Measurements from ENCODE around the gene ZNF622. TPM values are rescaled to one million over a fixed set of nuclear protein-coding genes. Genes with fewer than 3 reads are reported as not detected.

ZNF622 gene
- total RNA-seq, 1 experiment from 2014 or later = 25.2 TPM

GRCh38 chr5:16493261-16493660 is 27.7 kb upstream of the ZNF622 start:
- H3K4me2 ChIP-seq (ENCODE audit: low read length) = no peak overlapping the region
- no TSS peak for BruUV-seq (replicated peaks)
- no peak for DNase-seq (ENCODE audit: low read depth, low spot score)
- no peak for TF ChIP-seq EGR1 (IDR thresholded peaks at IDR 0.05; ENCODE audit: low read depth)
- TF ChIP-seq YY1 (IDR thresholded peaks at IDR 0.05; ENCODE audit: extremely low read depth, insufficient replicate concordance, low read depth, low read length) = no peak
- no peak for TF ChIP-seq POLR2AphosphoS5 (IDR thresholded peaks at IDR 0.05; ENCODE audit: low read depth, low read length)
- no peak for TF ChIP-seq JUND (IDR thresholded peaks at IDR 0.05)
- no peak for TF ChIP-seq SRF (IDR thresholded peaks at IDR 0.05; ENCODE audit: low read depth)
- TF ChIP-seq CTCF (IDR thresholded peaks at IDR 0.05 in 2 of 3, conservative IDR thresholded peaks at IDR 0.05 in 1 of 3; ENCODE audit: borderline replicate concordance in 1 of 3, insufficient read depth in 1 of 3, low read depth in 2 of 3, low read length in 2 of 3) = no peak
- no peak for TF ChIP-seq MAX (IDR thresholded peaks at IDR 0.05)
- no peak for TF ChIP-seq CBX3 (IDR thresholded peaks at IDR 0.05; ENCODE audit: low read depth)
- TF ChIP-seq ZBTB33 (IDR thresholded peaks at IDR 0.05; ENCODE audit: extremely low read depth, insufficient replicate concordance, low read length) = no peak
- TF ChIP-seq ZNF274 (IDR thresholded peaks at IDR 0.05; ENCODE audit: low read depth, low read length) = no peak
- no peak for TF ChIP-seq REST (IDR thresholded peaks at IDR 0.05; ENCODE audit: low read depth)
- TF ChIP-seq EZH2 (IDR thresholded peaks at IDR 0.05) = no peak
- H3K9me2 ChIP-seq (ENCODE audit: insufficient read depth) = no peaks in the 10 kb centered on the region
- RAD21 ChIA-PET (ENCODE audit: low non-redundant PET in 1 of 2, low total read pairs in 2 of 2, uncharacterized antibody in 2 of 2, unreplicated experiment in 2 of 2) = no interaction called here
- no peak overlapping the region for H3K9ac ChIP-seq (ENCODE audit: low read length)
- CTCF ChIA-PET = no interaction called here
- no peaks in the 10 kb centered on the region for H3K9me3 ChIP-seq (ENCODE audit: control insufficient read depth in 1 of 2, insufficient read depth in 1 of 2, low read depth in 1 of 2, low read length in 2 of 2)
- intact Hi-C loops (cut with micrococcal nuclease) = no loop called here
- H2AFZ ChIP-seq (ENCODE audit: low read depth, low read length, poor library complexity, severe bottlenecking) = no peak overlapping the region
- H3K27me3 ChIP-seq (ENCODE audit: insufficient read depth, low read length) = no peaks in the 10 kb centered on the region
- H3K4me3 ChIP-seq (replicated peaks in 1 of 2; ENCODE audit: low read depth in 1 of 2, low read length in 2 of 2) = no peak overlapping the region
- no peaks in the 10 kb centered on the region for H3K79me2 ChIP-seq (ENCODE audit: insufficient read depth, low read length)
- no peak overlapping the region for H3K27ac ChIP-seq (ENCODE audit: low read depth, low read length)
- H4K20me1 ChIP-seq (ENCODE audit: insufficient read depth) = no peaks in the 10 kb centered on the region
- POLR2A ChIA-PET = no interaction called here
- H3K36me3 ChIP-seq (ENCODE audit: control insufficient read depth in 1 of 2, insufficient read depth in 2 of 2, low read length in 2 of 2) = no peaks in the 10 kb centered on the region
- ATAC-seq = no peak
- no peaks in the 10 kb centered on the region for H3K4me1 ChIP-seq (ENCODE audit: control insufficient read depth in 1 of 2, insufficient read depth in 2 of 2, low read length in 2 of 2)
